Endodermal cell (in vitro differentiated cells): ENCODE data around the gene CYP4F8. TPM values are rescaled to one million over a fixed set of nuclear protein-coding genes. Genes with fewer than 3 reads are reported as not detected.

ENCODE experiments used
- total RNA-seq, 2 donors: library from RNA; stranded (reverse); fragmentation: NEBNext Ultra II Directional in 1 of 2; extraction: Animal tissue kit (Norgen Biotek cat#: 25700) in 1 of 2; gene quantifications; 2 replicates in 1 of 2; 3 replicates in 1 of 2; pipeline ENCODE4 v1.2.1, GENCODE V29; 2021

CYP4F8 gene
- total RNA-seq, 2 donors from 2014 or later = not detected

Other genes with a start within 250 kb of the CYP4F8 start
- 10 to 100 TPM; 34.9 to 39.6 TPM for gene AKAP8, start 235.4 kb upstream of the CYP4F8 start, total RNA-seq
- gene AKAP8L, start 196.2 kb upstream of the CYP4F8 start, total RNA-seq = 100 to 1,000 TPM; 190 to 237 TPM
- 10 to 100 TPM; 38.0 to 38.6 TPM for gene WIZ, start 165.3 kb upstream of the CYP4F8 start, total RNA-seq
- not detected for gene RASAL3, start 150.7 kb upstream of the CYP4F8 start, total RNA-seq
- not detected for gene PGLYRP2, start 135.7 kb upstream of the CYP4F8 start, total RNA-seq
- gene CYP4F22, start 106.7 kb upstream of the CYP4F8 start, total RNA-seq = not detected
- not detected for gene CYP4F3, start 25.7 kb downstream of the CYP4F8 start, total RNA-seq
- gene CYP4F12, start 57.9 kb downstream of the CYP4F8 start, total RNA-seq = not detected
- not detected for gene OR10H2, start 112.8 kb downstream of the CYP4F8 start, total RNA-seq
- gene OR10H3, start 122.8 kb downstream of the CYP4F8 start, total RNA-seq = not detected
- gene OR10H5, start 172.4 kb downstream of the CYP4F8 start, total RNA-seq = not detected
- gene OR10H1, start 200.4 kb downstream of the CYP4F8 start, total RNA-seq = under 1 TPM in 1 of 2 donors, not detected in 1; 0.09 TPM